IMR-90 (cell line): ENCODE results near the gene CACNA1G. TPM values are rescaled to one million over a fixed set of nuclear protein-coding genes. Genes with fewer than 3 reads are reported as not detected.

Source experiments
- ATAC-seq: fragments of 200-7000 bp; cut with Tn5 transposase; 2 replicates; pipeline ENCODE4 v1.9.1; 2020; ENCODE audit warnings: low read depth, mild to moderate bottlenecking, moderate library complexity
- BruUV-seq: library from RNA; stranded (reverse); fragments of 400-500 nt; replicated peaks from 2 replicates; lab custom pipeline; 2021; lab: Mats Ljungman, UMichigan
- CTCF ChIA-PET: fragments of 300-600 bp; formaldehyde crosslinking; extraction: SDS; loops from one replicate; lab custom pipeline; 2021; ENCODE audit warnings: antibody characterized with exemption; lab: Yijun Ruan, JAX
- POLR2A ChIA-PET: fragments of 300-600 bp; sonication (Branson Sonifier 250); formaldehyde crosslinking; loops from one replicate; lab custom pipeline; 2022; ENCODE audit warnings: antibody characterized with exemption; ENCODE audit not compliant: unreplicated experiment; lab: Charles Lee
- DNase-seq: peaks from one replicate; pipeline ENCODE4 v3.0.0; 2013
- H2AFZ ChIP-seq: replicated peaks from 2 replicates; pipeline ENCODE3; 2013; ENCODE audit warnings: low read length, mild to moderate bottlenecking; ENCODE audit not compliant: poor library complexity
- H2AK5ac ChIP-seq: 2 replicates; pipeline ENCODE4 v1.6.1; 2013; ENCODE audit warnings: low read depth, low read length, inconsistent platforms
- H2AK9ac ChIP-seq: replicated peaks from 2 replicates; pipeline ENCODE3; 2013; ENCODE audit warnings: mild to moderate bottlenecking, low read depth, low read length, moderate library complexity; ENCODE audit not compliant: poor library complexity
- H2BK120ac ChIP-seq: 2 replicates; pipeline ENCODE4 v1.6.1; 2013; ENCODE audit warnings: low read depth, low read length, inconsistent platforms
- H2BK15ac ChIP-seq: 3 replicates; pipeline ENCODE4 v1.6.1; 2013; ENCODE audit warnings: low read depth, low read length, inconsistent platforms
- H2BK20ac ChIP-seq: 2 replicates; pipeline ENCODE4 v1.6.1; 2013; ENCODE audit warnings: low read depth, mild to moderate bottlenecking, inconsistent platforms, low read length, moderate library complexity
- H2BK5ac ChIP-seq: 2 replicates; pipeline ENCODE4 v1.6.1; 2013; ENCODE audit warnings: mild to moderate bottlenecking, low read depth, low read length, inconsistent platforms; ENCODE audit not compliant: poor library complexity, severe bottlenecking
- H3K14ac ChIP-seq: replicated peaks from 2 replicates; pipeline ENCODE4 v1.6.1; 2013; ENCODE audit warnings: low read depth, low read length, inconsistent platforms
- H3K18ac ChIP-seq: 2 replicates; pipeline ENCODE4 v1.6.1; 2013; ENCODE audit warnings: low read depth, low read length, control low read depth
- H3K23ac ChIP-seq: 2 replicates; pipeline ENCODE4 v1.6.1; 2013; ENCODE audit warnings: low read depth, low read length, inconsistent platforms
- H3K27ac ChIP-seq: 2 replicates; pipeline ENCODE4 v1.5.1; 2013; ENCODE audit warnings: mild to moderate bottlenecking, control low read depth, low read length; ENCODE audit not compliant: insufficient read depth
- H3K27me3 ChIP-seq: 2 replicates; pipeline ENCODE4 v1.6.1; 2013; ENCODE audit warnings: low read length; ENCODE audit not compliant: control insufficient read depth, insufficient read depth
- H3K36me3 ChIP-seq: 2 replicates; pipeline ENCODE4 v1.6.1; 2013; ENCODE audit warnings: low read length, mixed read lengths; ENCODE audit not compliant: control insufficient read depth, insufficient read depth
- H3K4ac ChIP-seq: 2 replicates; pipeline ENCODE4 v1.6.1; 2013; ENCODE audit warnings: low read depth, low read length, inconsistent platforms
- H3K4me1 ChIP-seq: 2 replicates; pipeline ENCODE4 v1.6.1; 2013; ENCODE audit warnings: low read length, mixed read lengths; ENCODE audit not compliant: control insufficient read depth, insufficient read depth
- H3K4me2 ChIP-seq: 2 replicates; pipeline ENCODE4 v1.6.1; 2013; ENCODE audit warnings: low read depth, mild to moderate bottlenecking, control low read depth, low read length, moderate library complexity
- H3K4me3 ChIP-seq: 2 replicates; pipeline ENCODE4 v1.5.1; 2013; ENCODE audit warnings: low read depth, mild to moderate bottlenecking, control low read depth, low read length, moderate library complexity; ENCODE audit not compliant: insufficient read depth
- H3K56ac ChIP-seq: 2 replicates; pipeline ENCODE4 v1.6.1; 2013; ENCODE audit warnings: low read length, inconsistent platforms; ENCODE audit not compliant: insufficient read depth; ENCODE audit errors: extremely low read depth
- H3K79me1 ChIP-seq, 2 experiments: 2 replicates each; pipeline ENCODE4 v1.6.1; 2013; ENCODE audit warnings: low read length in 2 of 2, inconsistent platforms in 1 of 2, low read depth in 1 of 2
- H3K9ac ChIP-seq: 2 replicates; pipeline ENCODE4 v1.6.1; 2013; ENCODE audit warnings: low read depth, low read length, control low read depth
- H3K9me1 ChIP-seq: 2 replicates; pipeline ENCODE4 v1.6.1; 2013; ENCODE audit warnings: low read length, inconsistent platforms; ENCODE audit not compliant: insufficient read depth
- H3K9me3 ChIP-seq: 2 replicates; pipeline ENCODE4 v1.6.1; 2013; ENCODE audit warnings: low read length; ENCODE audit not compliant: control insufficient read depth, insufficient read depth
- H4K20me1 ChIP-seq: 2 replicates; pipeline ENCODE4 v1.6.1; 2013; ENCODE audit warnings: low read length, inconsistent platforms; ENCODE audit not compliant: insufficient read depth
- H4K5ac ChIP-seq: 2 replicates; pipeline ENCODE4 v1.6.1; 2013; ENCODE audit warnings: mild to moderate bottlenecking, low read depth, low read length, control low read depth
- H4K8ac ChIP-seq, 2 experiments: 2 replicates each; pipeline ENCODE4 v1.6.1; 2013; ENCODE audit warnings: low read depth in 2 of 2, low read length in 2 of 2, control low read depth in 1 of 2, inconsistent platforms in 1 of 2
- H4K91ac ChIP-seq: 2 replicates; pipeline ENCODE4 v1.6.1; 2013; ENCODE audit warnings: low read depth, low read length, inconsistent platforms; ENCODE audit not compliant: insufficient read depth
- CHD1 ChIP-seq: IDR thresholded peaks from 2 replicates; pipeline ENCODE4 v1.6.1; 2012; ENCODE audit warnings: low read depth, low read length, improper control_type of control experiment
- FOS ChIP-seq: fragments of 150-350 bp; IDR thresholded peaks from 2 replicates; pipeline ENCODE4 v1.6.1; 2016; ENCODE audit warnings: low read depth, low read length
- MXI1 ChIP-seq: IDR thresholded peaks from 2 replicates; pipeline ENCODE4 v1.6.1; 2012; ENCODE audit warnings: low read depth, mild to moderate bottlenecking, low read length, moderate library complexity, borderline replicate concordance
- NFE2L2 ChIP-seq: fragments of 150-350 bp; IDR thresholded peaks from 2 replicates; pipeline ENCODE4 v1.6.1; 2016; ENCODE audit warnings: low read depth, mild to moderate bottlenecking, low read length
- RFX5 ChIP-seq: IDR thresholded peaks from 2 replicates; pipeline ENCODE4 v1.8.0; 2012; ENCODE audit warnings: low read depth, mild to moderate bottlenecking, low read length, moderate library complexity
- WGBS, 2 experiments: methylation state at CpG; one replicate each; pipeline versions ENCODE4 v1.1.5 to v1.1.7; 2013; ENCODE audit warnings: missing lambda C conversion rate in 2 of 2; ENCODE audit not compliant: insufficient read length in 1 of 2; ENCODE audit errors: extremely low coverage in 2 of 2; 5-methylcytosine and 5-hydroxymethylcytosine counted together
- dilution Hi-C: fragments of 300-500 bp; cut with HindIII; formaldehyde crosslinking; loops from one replicate; pipeline ENCODE4 v1.14.3; 2018; ENCODE audit warnings: low sequenced_read_pairs; ENCODE audit not compliant: unreplicated experiment
- in situ Hi-C: fragments of 300-500 bp; cut with MboI; formaldehyde crosslinking; loops from 3 replicates; pipeline ENCODE4 v1.14.3; 2019; ENCODE audit warnings: low sequenced_read_pairs, inconsistent platforms, mixed read lengths
- intact Hi-C: fragments of 100-400 bp; cut with micrococcal nuclease; formaldehyde crosslinking; loops from 2 replicates; pipeline ENCODE4 v1.10.0; 2022
- polyA plus RNA-seq, 3 experiments: library from polyadenylated mRNA; depleted of rRNA; stranded (reverse); fragments of >200 nt; gene quantifications; 2 replicates each; pipeline ENCODE4 v1.2.3, GENCODE V29; 2012; ENCODE audit warnings: low replicate concordance in 1 of 3
- total RNA-seq: library from RNA; depleted of rRNA; stranded (reverse); fragments of >200 nt; gene quantifications from 2 replicates; pipeline ENCODE4 v1.2.3, GENCODE V29; 2012
- TF ChIP-seq, protein P1 (sequence below): conservative IDR thresholded peaks from 2 replicates; pipeline ENCODE4 v1.5.1; 2012; ENCODE audit warnings: mild to moderate bottlenecking, low read depth, low read length, improper control_type of control experiment

The CACNA1G gene
- total and polyA plus RNA-seq, 2 of the 4 experiments (the other 2 are of a cell fraction), result under 0.01 to 0.03 TPM

DNA sequence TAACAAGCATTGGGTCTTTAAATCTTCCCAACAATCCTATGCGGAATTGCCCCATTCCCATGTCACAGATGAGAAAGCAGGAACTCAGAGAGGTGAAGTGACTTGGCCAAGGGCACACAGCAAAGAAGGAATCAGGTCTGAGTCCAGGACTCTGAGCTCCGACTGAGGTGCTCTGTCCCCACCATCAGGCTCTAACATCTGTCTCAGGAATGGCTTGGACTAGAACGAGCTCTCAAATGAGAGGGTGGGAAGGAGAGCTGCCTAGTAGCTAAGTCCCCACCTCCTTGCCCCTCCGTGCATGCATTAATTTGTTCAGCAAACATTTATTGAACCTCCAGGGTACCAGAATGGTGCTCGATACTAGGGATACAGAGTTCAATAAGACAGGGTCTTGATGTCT is 100.8 kb downstream of the CACNA1G start:
- ATAC-seq (no peak; the same call in 1 of the 2 replicates), DNase-seq (no peak)
- peak overlapping the region; percentile 96 for H4K91ac ChIP-seq
- dilution Hi-C loops, result no loop called here
- peaks cover 2% of the 10 kb centered on the region; the same call in 1 of the 2 replicates for H3K36me3 ChIP-seq
- no peaks in the 10 kb centered on the region for H4K20me1 ChIP-seq
- no peak for TF ChIP-seq FOS
- TF ChIP-seq NFE2L2, result no peak
- no peak for TF ChIP-seq CHD1
- TF ChIP-seq, protein P1, sequence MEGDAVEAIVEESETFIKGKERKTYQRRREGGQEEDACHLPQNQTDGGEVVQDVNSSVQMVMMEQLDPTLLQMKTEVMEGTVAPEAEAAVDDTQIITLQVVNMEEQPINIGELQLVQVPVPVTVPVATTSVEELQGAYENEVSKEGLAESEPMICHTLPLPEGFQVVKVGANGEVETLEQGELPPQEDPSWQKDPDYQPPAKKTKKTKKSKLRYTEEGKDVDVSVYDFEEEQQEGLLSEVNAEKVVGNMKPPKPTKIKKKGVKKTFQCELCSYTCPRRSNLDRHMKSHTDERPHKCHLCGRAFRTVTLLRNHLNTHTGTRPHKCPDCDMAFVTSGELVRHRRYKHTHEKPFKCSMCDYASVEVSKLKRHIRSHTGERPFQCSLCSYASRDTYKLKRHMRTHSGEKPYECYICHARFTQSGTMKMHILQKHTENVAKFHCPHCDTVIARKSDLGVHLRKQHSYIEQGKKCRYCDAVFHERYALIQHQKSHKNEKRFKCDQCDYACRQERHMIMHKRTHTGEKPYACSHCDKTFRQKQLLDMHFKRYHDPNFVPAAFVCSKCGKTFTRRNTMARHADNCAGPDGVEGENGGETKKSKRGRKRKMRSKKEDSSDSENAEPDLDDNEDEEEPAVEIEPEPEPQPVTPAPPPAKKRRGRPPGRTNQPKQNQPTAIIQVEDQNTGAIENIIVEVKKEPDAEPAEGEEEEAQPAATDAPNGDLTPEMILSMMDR, result no peak
- TF ChIP-seq RFX5, result no peak
- TF ChIP-seq MXI1, result no peak
- H3K4me3 ChIP-seq, result no peak overlapping the region
- in situ Hi-C loops, result no loop called here
- peak overlapping the region; percentile 92 for H2BK15ac ChIP-seq
- H4K5ac ChIP-seq, result peak overlapping the region; percentile 58
- H3K9me1 ChIP-seq, result peaks cover 41% of the 10 kb centered on the region
- H2BK5ac ChIP-seq, result peak overlapping the region; percentile 95
- BruUV-seq, result no TSS peak
- H3K18ac ChIP-seq, result peak overlapping the region; percentile 65
- ChIA-PET POLR2A (interaction anchor here (0.5 to 1.4 kb wide), 4 partner anchors 10 to 58 kb away, joined by 3 to 5 read pairs (median 4); partner anchors contain the start of gene LUC7L3), CTCF (interaction anchor here (1.3 kb wide), 1 partner anchor 10 kb away, joined by 4 read pairs; no protein-coding TSS in a partner anchor)
- peak overlapping the region; percentile 66 to 97; a peak in 3 of 4 replicates for H4K8ac ChIP-seq
- H3K27me3 ChIP-seq, result no peaks in the 10 kb centered on the region
- H2BK20ac ChIP-seq, result peak overlapping the region; percentile 98
- peak overlapping the region; percentile 98 for H2BK120ac ChIP-seq
- H3K4me2 ChIP-seq, result no peak overlapping the region
- no peaks in the 10 kb centered on the region for H3K9me3 ChIP-seq
- intact Hi-C loops, result no loop called here
- H3K9ac ChIP-seq, result no peak overlapping the region
- peak overlapping the region; percentile 98 for H3K4ac ChIP-seq
- H3K14ac ChIP-seq, result peak overlapping the region; percentile 73
- peak overlapping the region; percentile 96 for H2AK5ac ChIP-seq
- peak overlapping the region; percentile 76 for H2AFZ ChIP-seq
- peak overlapping the region; percentile 82 for H3K23ac ChIP-seq
- peak overlapping the region; percentile 72 for H3K27ac ChIP-seq
- H3K79me1 ChIP-seq, result peaks cover 0 to 18% of the 10 kb centered on the region in 2 experiments; a peak in 2 of 4 replicates
- H2AK9ac ChIP-seq, result peak overlapping the region; percentile 86
- WGBS, 2 experiments, result 90% methylated on average over 1 of the region's 5 CpGs; no CpG with 5 or more reads in 1 of the 2 experiments
- peaks cover 32% of the 10 kb centered on the region for H3K4me1 ChIP-seq
- H3K56ac ChIP-seq, result peak overlapping the region; percentile 34; the same call in 1 of the 2 replicates
